Esophagus (tissue), 2 donors: ENCODE results near the gene ADAMTS16. TPM values are rescaled to one million over a fixed set of nuclear protein-coding genes. Genes with fewer than 3 reads are reported as not detected.

ENCODE experiments used
- H3K27ac ChIP-seq, 2 donors: one replicate each; pipeline ENCODE4 v1.5.1; 2013; ENCODE audit warnings: low read depth in 2 of 2, mild to moderate bottlenecking in 2 of 2, inconsistent platforms in 1 of 2, low read length in 1 of 2, moderate library complexity in 1 of 2
- H3K27me3 ChIP-seq, 2 donors: one replicate each; pipeline ENCODE4 v1.6.1; 2013; ENCODE audit warnings: low read length in 2 of 2, control low read depth in 1 of 2, mild to moderate bottlenecking in 1 of 2; ENCODE audit not compliant: insufficient read depth in 2 of 2, control insufficient read depth in 1 of 2
- H3K36me3 ChIP-seq, 2 donors: one replicate each; pipeline ENCODE4 v1.6.1; 2013; ENCODE audit warnings: low read length in 1 of 2; ENCODE audit not compliant: control insufficient read depth in 2 of 2, insufficient read depth in 2 of 2
- H3K4me1 ChIP-seq, 2 donors: one replicate each; pipeline ENCODE4 v1.6.1; 2013; ENCODE audit warnings: low read length in 1 of 2; ENCODE audit not compliant: control insufficient read depth in 2 of 2, insufficient read depth in 2 of 2
- H3K4me3 ChIP-seq, 2 donors: one replicate each; pipeline ENCODE4 v1.5.1; 2013; ENCODE audit warnings: low read length in 2 of 2, mild to moderate bottlenecking in 2 of 2, low read depth in 1 of 2, moderate library complexity in 1 of 2
- H3K9me3 ChIP-seq, 2 donors: one replicate each; pipeline ENCODE4 v1.6.1; 2013; ENCODE audit warnings: mild to moderate bottlenecking in 2 of 2, low read depth in 1 of 2, low read length in 1 of 2, moderate library complexity in 1 of 2; ENCODE audit not compliant: control insufficient read depth in 2 of 2, insufficient read depth in 1 of 2
- WGBS, 2 donors: extraction: QIAGEN DNeasy Blood & Tissue Kit; methylation state at CpG; one replicate each; pipeline ENCODE4 v1.1.7; 2013; 5-methylcytosine and 5-hydroxymethylcytosine counted together
- polyA plus RNA-seq, 2 donors: library from polyadenylated mRNA; stranded (reverse); fragments of 200-250 nt; gene quantifications; one replicate each; pipeline ENCODE4 v1.2.3, GENCODE V29; 2013
- donor health status: healthy with polysubstance abuse.
- donor health status: Bipolar disorder and iron deficiency.

The ADAMTS16 gene
- polyA plus RNA-seq, 2 donors: not detected

GRCh38 chr5:5285906-5286305 is 145.8 kb downstream of the ADAMTS16 start:
- Histone ChIP-seq H3K9me3 (no peaks in the 10 kb centered on the region), H3K27me3 (no peaks in the 10 kb centered on the region), H3K27ac (no peak overlapping the region), H3K36me3 (no peaks in the 10 kb centered on the region), H3K4me1 (no peaks in the 10 kb centered on the region), H3K4me3 (no peak overlapping the region)
- 90 to 95% methylated on average over 3 of the region's 3 CpGs for whole genome bisulfite sequencing, 2 donors

DNA sequence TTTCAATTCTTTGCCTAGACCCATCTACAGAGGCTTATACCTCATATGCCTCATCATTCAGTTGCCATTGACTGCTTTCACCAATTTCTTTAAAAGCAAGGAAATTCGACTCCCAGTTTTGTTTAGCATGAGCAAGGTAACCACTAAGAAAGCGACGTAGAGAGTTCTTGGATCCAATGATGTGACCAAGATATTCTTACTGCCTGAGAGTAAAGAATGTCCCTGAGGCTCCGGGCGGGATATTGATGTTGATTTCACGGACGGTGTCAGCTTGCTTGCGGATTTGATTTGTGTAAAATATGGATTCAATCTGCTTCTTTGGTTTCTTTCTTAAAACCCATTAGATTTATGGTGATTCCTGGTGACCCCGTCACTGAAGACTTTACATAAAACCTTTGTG is 147.3 kb downstream of the ADAMTS16 start:
- 87 to 88% methylated on average over 9 of the region's 9 CpGs for WGBS, 2 donors
- Histone ChIP-seq H3K27me3 (no peaks in the 10 kb centered on the region), H3K4me3 (no peak overlapping the region), H3K36me3 (no peaks in the 10 kb centered on the region), H3K9me3 (no peaks in the 10 kb centered on the region), H3K4me1 (no peaks in the 10 kb centered on the region), H3K27ac (no peak overlapping the region)

- Histone ChIP-seq H3K27ac (no peak overlapping the region), H3K36me3 (no peaks in the 10 kb centered on the region), H3K27me3 (no peaks in the 10 kb centered on the region), H3K4me3 (no peak overlapping the region), H3K9me3 (no peaks in the 10 kb centered on the region), H3K4me1 (no peaks in the 10 kb centered on the region)
- 61 to 62% methylated on average over 8 of the region's 8 CpGs for WGBS, 2 donors
These were observed 148.1 kb downstream of the ADAMTS16 start for GRCh38 chr5:5288201-5288600.

DNA sequence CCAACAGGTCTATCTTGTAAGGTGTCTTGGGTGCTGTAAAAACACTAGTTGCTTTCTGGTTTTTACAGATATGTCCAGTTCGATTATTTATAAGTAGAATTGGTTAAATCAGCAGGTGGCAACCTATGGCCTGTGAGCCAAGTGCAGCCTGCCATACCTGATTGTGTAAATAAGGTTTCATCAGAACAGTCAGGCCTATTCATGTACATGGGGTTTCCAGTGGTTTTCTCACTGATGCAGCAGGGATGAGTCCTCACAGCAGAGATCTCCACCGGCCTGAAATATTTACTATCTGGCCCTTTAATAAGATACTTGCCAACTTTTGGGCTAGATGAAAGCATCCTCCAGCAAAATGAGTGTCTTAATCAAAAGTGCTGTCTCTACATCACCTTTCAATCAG is 149.4 kb downstream of the ADAMTS16 start:
- Histone ChIP-seq H3K27me3 (no peaks in the 10 kb centered on the region), H3K9me3 (no peaks in the 10 kb centered on the region), H3K4me3 (no peak overlapping the region), H3K36me3 (no peaks in the 10 kb centered on the region), H3K27ac (no peak overlapping the region), H3K4me1 (no peaks in the 10 kb centered on the region)
- WGBS, 2 donors: 65 to 67% methylated on average over 2 of the region's 2 CpGs

- H3K4me1 ChIP-seq: no peaks in the 10 kb centered on the region
- no peaks in the 10 kb centered on the region for H3K9me3 ChIP-seq
- no peak overlapping the region for H3K27ac ChIP-seq
- no peaks in the 10 kb centered on the region for H3K36me3 ChIP-seq
- no peaks in the 10 kb centered on the region for H3K27me3 ChIP-seq
- no peak overlapping the region for H3K4me3 ChIP-seq
- WGBS, 2 donors: 72 to 77% methylated on average over 10 of the region's 10 CpGs
These were observed 150.7 kb downstream of the ADAMTS16 start for GRCh38 chr5:5290674-5291334.

- no peaks in the 10 kb centered on the region for H3K9me3 ChIP-seq
- H3K4me3 ChIP-seq: no peak overlapping the region
- no peak overlapping the region for H3K27ac ChIP-seq
- H3K36me3 ChIP-seq: no peaks in the 10 kb centered on the region
- no peaks in the 10 kb centered on the region for H3K27me3 ChIP-seq
- H3K4me1 ChIP-seq: no peaks in the 10 kb centered on the region
- WGBS, 2 donors: 60 to 70% methylated on average over 7 of the region's 7 CpGs
These were observed 151.2 kb downstream of the ADAMTS16 start for GRCh38 chr5:5291357-5291756.

GRCh38 chr5:5293029-5293428 is 152.9 kb downstream of the ADAMTS16 start:
- no peaks in the 10 kb centered on the region for H3K4me1 ChIP-seq
- 70 to 78% methylated on average over 5 of the region's 5 CpGs for WGBS, 2 donors

DNA sequence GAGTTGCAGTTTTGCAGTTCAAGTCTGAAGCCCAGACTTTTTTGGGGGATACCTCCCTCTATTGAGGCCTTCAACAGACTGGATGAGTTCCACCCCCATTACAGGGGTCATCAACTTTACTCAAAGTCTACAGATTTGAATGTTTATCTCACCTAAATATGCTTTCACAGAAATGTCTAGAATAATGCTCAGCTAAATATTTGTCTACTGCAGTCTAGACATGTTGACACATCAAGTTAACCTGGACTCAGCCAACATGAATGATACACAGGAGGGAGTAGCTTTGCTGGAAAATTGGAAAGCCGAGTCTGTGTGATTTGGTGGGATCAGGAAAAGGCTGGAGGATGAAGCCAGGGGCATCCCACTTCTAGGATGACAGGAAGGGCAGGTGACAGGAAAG is 154.3 kb downstream of the ADAMTS16 start:
- 80 to 86% methylated on average over 1 of the region's 1 CpG for WGBS, 2 donors
- no peaks in the 10 kb centered on the region for H3K27me3 ChIP-seq

More at GRCh38 chr5:5293029-5293428, 152.9 kb downstream of the ADAMTS16 start:
- no peak overlapping the region for H3K4me3 ChIP-seq
- no peaks in the 10 kb centered on the region for H3K36me3 ChIP-seq
- no peaks in the 10 kb centered on the region for H3K9me3 ChIP-seq
- H3K27me3 ChIP-seq: no peaks in the 10 kb centered on the region
- no peak overlapping the region for H3K27ac ChIP-seq

GRCh38 chr5:5295351-5295750 is 155.2 kb downstream of the ADAMTS16 start:
- no peaks in the 10 kb centered on the region for H3K4me1 ChIP-seq
- H3K36me3 ChIP-seq: no peaks in the 10 kb centered on the region
- H3K4me3 ChIP-seq: no peak overlapping the region
- H3K27me3 ChIP-seq: no peaks in the 10 kb centered on the region
- 56 to 72% methylated on average over 4 of the region's 4 CpGs for WGBS, 2 donors
- H3K9me3 ChIP-seq: no peaks in the 10 kb centered on the region
- no peak overlapping the region for H3K27ac ChIP-seq

More for the DNA sequence above, 154.3 kb downstream of the ADAMTS16 start:
- H3K36me3 ChIP-seq: no peaks in the 10 kb centered on the region
- no peak overlapping the region for H3K4me3 ChIP-seq
- H3K4me1 ChIP-seq: no peaks in the 10 kb centered on the region
- H3K27ac ChIP-seq: no peak overlapping the region
- no peaks in the 10 kb centered on the region for H3K9me3 ChIP-seq

- 89 to 93% methylated on average over 6 of the region's 6 CpGs for WGBS, 2 donors
- no peaks in the 10 kb centered on the region for H3K4me1 ChIP-seq
- no peaks in the 10 kb centered on the region for H3K27me3 ChIP-seq
- no peak overlapping the region for H3K27ac ChIP-seq
- H3K4me3 ChIP-seq: no peak overlapping the region
- no peaks in the 10 kb centered on the region for H3K9me3 ChIP-seq
- no peaks in the 10 kb centered on the region for H3K36me3 ChIP-seq
These were observed 155.9 kb downstream of the ADAMTS16 start for GRCh38 chr5:5296051-5296450.
